ENCODE results near the gene BMPR1A.

Gene BMPR1A

DNA sequence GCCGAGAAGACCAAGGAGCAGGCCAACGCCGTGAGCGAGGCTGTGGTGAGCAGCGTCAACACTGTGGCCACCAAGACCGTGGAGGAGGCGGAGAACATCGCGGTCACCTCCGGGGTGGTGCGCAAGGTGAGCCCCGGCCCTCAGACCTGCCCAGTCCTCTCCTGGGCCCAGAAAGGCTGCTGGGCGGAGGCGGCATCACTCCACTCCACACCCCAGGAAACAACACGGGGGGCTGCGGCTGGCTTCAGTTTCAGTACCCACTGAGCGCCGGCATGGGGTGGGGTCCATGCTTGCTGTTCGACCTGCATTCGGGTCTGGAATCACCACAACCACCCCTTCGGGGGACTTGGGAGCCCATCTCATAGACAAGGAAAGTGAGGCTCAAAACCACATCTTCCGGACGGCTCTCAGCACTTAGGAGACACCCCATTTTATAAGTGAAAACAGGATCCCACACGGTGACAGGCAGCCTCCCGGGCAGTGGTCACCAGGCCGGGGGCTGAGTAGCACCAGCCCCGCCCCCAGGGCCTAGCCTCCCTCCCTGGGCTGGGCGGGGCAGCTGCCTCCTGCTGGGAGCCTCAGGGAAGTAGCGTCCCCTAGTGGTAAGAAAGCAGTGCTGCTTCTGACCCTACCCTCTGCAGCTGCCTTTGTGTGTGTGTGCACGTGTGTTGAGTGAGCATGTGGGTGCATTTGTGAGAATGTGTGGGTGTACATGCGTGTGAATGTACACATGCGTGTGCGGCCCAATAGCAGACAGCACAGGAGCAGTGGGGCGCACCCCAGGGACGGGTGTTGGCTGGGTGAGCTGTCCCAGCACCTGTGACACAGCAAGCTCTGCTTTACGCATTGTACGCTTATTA is 203.8 kb downstream of the BMPR1A start:
- Mint-ChIP-seq H3K27ac (no peak overlapping the region), H3K4me1 (peaks cover 9% of the 10 kb centered on the region), H3K4me3 (no peak overlapping the region), H3K9me3 (no peaks in the 10 kb centered on the region), H3K27me3 (no peaks in the 10 kb centered on the region)
- ATAC-seq (peak; percentile 53), DNase-seq (peak in 1 of 2 donors; percentile 44)

DNA sequence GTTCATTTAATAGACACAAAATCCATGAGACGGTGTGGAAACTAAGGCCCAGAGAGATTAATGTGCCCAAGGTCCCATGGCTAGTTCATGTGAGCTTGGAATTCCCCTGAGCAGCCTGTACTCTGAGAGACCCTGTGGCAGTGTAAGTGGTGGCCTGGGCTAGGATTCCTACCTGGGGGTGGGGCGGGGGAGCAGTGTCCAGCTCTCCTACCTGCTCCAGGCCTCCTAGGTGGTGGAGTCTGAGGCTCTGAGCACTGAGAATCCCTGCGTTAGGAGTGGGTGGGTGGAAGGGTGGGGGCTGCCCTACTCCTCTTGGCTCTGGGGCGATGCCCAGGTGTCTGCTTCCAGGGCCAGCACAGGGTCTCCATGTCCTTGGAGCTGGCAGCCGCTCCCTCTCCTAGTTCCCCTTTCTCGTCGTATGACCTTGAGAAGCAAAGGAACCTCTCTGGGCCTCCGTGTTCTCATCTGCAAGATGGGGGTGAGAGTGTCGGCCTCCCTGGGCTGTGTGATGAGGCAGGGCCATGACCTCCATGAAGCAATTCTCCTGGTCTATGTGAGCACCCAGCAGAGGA is 204.5 kb downstream of the BMPR1A start:
- no peak overlapping the region for H3K27ac Mint-ChIP-seq
- ATAC-seq = no peak
- no peaks in the 10 kb centered on the region for H3K9me3 Mint-ChIP-seq
- no peak for DNase-seq
- H3K4me1 Mint-ChIP-seq = peaks cover 17% of the 10 kb centered on the region
- H3K4me3 Mint-ChIP-seq = no peak overlapping the region
- H3K27me3 Mint-ChIP-seq = no peaks in the 10 kb centered on the region

DNA sequence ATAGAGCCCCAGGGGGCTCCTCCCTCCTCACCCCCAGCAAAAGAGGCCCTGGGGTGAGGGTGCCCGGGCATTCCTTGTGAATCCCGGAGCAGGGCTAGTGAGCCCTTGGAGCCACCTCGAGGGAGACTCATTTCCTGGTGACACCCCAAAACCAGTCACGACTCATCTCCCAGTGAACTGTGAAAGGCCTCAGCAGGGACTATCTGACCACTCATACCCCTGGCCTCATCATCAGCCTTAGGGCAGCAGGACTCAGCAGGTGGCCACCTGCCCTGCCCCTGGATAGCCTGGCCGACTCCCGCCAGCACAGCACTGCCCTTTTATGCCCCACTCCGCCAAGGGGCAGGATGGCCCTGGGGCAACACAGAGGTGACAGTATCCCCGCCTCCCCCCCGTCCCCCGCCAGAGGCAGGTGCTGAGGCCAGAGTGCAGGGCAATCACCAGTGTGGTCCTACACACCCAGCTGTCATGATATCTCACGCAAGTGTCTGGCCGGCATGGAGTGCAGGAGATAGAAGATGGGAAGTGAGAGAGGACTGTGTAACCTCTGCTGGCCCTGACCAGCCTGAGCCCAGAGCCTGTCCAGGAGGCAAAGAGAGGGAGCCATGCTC is 205.2 kb downstream of the BMPR1A start:
- H3K27me3 Mint-ChIP-seq = no peaks in the 10 kb centered on the region
- no peaks in the 10 kb centered on the region for H3K9me3 Mint-ChIP-seq
- no peak for DNase-seq
- no peak for ATAC-seq
- H3K27ac Mint-ChIP-seq = no peak overlapping the region
- H3K4me3 Mint-ChIP-seq = no peak overlapping the region
- H3K4me1 Mint-ChIP-seq = peaks cover 23% of the 10 kb centered on the region

DNA sequence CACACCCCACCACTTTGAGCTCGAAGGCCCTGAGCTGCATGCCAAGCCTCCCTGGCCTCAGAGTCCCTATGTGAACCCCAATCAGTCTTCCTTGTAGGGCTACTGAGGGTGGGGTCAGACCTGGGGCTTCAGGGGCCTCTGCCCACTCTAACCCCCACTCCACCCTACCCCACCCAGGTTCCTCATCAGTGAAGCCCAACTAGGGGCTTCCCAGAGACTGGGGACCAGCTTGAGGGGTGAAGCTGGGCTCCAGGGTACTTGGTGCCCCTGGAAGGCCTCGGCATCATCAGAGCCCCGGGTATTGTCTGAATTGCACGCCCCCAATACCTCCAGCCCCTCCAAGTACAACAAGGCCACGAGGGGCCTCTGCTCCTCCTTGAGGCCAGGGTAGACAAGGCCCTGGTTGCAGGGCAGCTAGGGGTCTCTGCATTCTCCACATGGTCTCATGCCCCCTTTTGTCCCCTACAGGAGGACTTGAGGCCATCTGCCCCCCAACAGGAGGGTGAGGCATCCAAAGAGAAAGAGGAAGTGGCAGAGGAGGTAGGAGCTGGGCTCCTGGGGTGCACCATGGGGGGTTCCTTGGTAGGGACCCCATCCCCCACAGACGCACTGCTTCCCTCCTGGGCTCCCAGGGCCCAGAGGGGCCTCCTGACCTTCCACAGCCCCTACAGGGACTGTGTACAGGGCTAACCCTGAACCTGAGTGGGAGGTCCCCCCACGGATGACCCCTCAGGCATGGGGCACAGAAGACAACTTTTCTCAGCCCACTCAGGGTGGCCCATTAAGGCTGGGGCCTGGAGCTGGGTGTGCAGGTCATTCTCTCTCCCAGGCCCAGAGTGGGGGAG is 205.9 kb downstream of the BMPR1A start:
- Mint-ChIP-seq H3K9me3 (no peaks in the 10 kb centered on the region), H3K4me1 (peaks cover 31% of the 10 kb centered on the region), H3K27ac (no peak overlapping the region), H3K27me3 (no peaks in the 10 kb centered on the region), H3K4me3 (no peak overlapping the region)
- DNase-seq (peak in 1 of 2 donors; percentile 6), ATAC-seq (no peak)

DNA sequence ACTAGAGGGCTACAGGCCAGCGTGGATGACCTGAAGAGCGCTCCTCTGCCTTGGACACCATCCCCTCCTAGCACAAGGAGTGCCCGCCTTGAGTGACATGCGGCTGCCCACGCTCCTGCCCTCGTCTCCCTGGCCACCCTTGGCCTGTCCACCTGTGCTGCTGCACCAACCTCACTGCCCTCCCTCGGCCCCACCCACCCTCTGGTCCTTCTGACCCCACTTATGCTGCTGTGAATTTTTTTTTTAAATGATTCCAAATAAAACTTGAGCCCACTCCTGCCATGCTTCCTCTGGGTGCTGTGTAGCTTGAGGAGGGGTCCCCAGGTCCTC is 206.5 kb downstream of the BMPR1A start:
- Mint-ChIP-seq H3K4me1 (peaks cover 36% of the 10 kb centered on the region), H3K4me3 (no peak overlapping the region), H3K9me3 (no peaks in the 10 kb centered on the region), H3K27ac (no peak overlapping the region), H3K27me3 (no peaks in the 10 kb centered on the region)
- ATAC-seq = no peak
- DNase-seq = no peak

DNA sequence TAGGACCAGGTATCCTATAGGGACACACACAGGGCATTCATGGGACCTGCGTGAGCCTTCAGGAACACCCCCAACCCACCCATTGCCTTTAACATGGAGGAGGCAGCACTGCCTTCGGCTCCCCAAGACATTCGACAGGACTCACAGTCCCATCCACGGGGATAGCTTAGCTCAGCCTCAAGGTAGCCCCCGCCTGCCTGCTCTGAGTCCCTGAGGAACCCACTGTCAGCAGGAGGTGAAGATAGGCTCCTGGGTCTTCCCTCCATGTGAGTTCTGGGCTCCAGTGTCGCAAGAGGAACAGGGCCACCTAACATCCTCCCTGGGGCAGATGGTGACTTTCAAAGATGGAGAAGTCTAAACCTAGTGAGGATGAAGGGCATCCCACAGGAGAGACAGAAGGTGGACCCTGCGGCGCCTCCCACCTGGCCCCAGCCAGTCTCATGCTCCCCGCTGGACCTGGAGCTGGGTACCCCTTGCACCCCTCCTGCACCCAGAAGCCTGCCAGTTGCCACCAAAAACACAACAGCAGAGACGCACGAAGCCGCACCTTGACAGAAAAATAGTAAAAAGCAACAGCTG is 207.0 kb downstream of the BMPR1A start:
- peak in 1 of 2 donors; percentile 6 for DNase-seq
- ATAC-seq = no peak
- H3K9me3 Mint-ChIP-seq = no peaks in the 10 kb centered on the region

DNA sequence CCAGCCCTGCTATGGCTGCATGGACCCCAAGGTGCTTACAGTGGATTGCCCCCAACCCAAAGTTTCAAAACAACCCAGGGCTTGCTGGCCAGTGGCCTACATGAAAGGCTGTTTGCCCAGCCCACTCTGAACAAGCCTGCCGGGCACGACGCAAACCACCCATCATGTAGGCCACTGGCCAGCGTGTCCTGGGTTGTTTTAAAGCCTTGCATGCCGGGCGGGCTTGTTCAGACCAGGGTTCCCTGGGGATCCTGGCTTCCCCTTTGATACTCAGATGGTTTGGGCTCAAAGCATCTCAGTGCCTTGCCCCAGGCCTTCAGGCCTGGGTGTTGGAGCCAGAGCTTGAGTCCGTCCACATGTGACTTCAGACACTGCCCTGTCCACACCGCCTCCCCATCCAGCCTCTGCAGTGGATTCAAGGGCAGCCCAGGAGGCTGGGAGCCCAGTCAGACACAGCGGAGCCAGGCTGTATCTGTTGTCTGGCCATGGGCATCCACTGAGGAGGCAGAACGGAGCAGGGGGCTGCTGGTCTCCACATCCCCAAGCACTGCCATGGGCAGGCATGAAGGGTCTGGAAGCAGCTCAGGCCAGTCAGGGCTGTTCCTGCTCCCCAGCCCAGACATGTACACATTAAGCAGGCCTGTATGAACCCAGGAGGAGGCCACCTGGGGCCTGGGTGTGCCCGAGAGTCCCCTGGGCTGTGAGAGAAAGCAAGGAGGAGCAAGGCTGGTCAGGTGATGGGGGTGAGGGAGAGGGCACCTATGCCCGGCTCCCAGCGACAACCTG is 207.8 kb downstream of the BMPR1A start:
- DNase-seq = peak in 1 of 2 donors; percentile 7
- Mint-ChIP-seq H3K4me1 (peaks cover 48% of the 10 kb centered on the region), H3K4me3 (no peak overlapping the region), H3K27me3 (peaks cover 11% of the 10 kb centered on the region), H3K27ac (peak overlapping the region in 1 of 2 donors; percentile 57), H3K9me3 (no peaks in the 10 kb centered on the region)
- no peak for ATAC-seq

More for the DNA sequence above, 207.0 kb downstream of the BMPR1A start:
- Mint-ChIP-seq H3K4me3 (no peak overlapping the region), H3K27ac (no peak overlapping the region), H3K4me1 (peaks cover 40% of the 10 kb centered on the region), H3K27me3 (peaks cover 3% of the 10 kb centered on the region)

DNA sequence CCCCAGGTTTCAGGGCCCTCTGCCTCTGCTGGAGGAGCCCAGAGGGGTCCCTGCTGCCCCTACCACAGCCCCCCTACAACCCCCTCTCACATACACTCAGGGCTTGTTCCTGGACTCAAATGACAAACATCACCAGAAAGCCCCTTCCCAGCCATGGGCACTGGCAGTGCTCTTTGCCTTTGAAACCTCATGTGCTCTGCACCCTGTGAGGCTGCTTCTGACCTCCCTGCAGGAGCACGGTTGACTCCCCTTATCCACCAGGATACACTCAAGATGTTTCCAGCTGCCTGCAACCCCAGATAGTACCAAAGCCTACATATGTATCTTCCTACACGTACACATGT is 208.4 kb downstream of the BMPR1A start:
- DNase-seq = peak in 1 of 2 donors; percentile 7
- no peaks in the 10 kb centered on the region for H3K9me3 Mint-ChIP-seq
- peaks cover 54% of the 10 kb centered on the region for H3K4me1 Mint-ChIP-seq
- H3K27me3 Mint-ChIP-seq = peaks cover 14% of the 10 kb centered on the region
- H3K27ac Mint-ChIP-seq = no peak overlapping the region
- no peak overlapping the region for H3K4me3 Mint-ChIP-seq
- ATAC-seq = no peak

DNA sequence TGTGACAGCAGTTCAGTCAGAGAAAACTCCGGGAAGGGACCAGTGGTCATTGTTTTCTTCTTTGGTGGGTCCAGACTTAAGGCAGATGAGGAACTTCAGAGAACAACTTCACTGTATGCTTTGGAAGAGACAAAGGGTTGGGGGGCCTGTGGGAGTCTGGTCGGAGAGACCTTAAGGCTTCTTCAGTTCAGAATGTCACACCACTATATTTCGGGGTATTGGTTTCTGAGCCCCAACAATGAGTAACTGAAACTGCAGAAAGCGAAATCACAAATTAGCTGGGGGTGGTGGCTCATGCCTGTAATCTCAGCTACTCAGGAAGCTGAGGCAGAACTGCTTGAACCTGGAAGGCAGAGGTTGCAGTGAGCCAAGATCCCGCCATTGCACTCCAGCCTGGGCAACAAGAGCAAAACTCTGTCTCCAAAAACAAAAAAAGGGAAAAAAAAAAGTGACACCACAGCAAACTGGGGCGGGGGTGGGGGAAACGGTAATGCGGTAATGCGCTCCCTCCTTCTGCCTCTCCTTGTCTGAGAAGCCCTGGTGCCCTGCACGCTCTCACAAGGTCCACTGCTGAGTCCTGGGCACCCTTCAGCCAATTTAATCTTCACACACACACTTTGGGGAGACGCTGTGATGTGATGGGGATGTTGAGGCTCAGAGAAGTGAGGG is 209.7 kb downstream of the BMPR1A start:
- Mint-ChIP-seq H3K4me3 (peak overlapping the region; percentile 67 to 75), H3K4me1 (peaks cover 61% of the 10 kb centered on the region), H3K27ac (peak overlapping the region; percentile 69 to 84), H3K9me3 (no peaks in the 10 kb centered on the region), H3K27me3 (peaks cover 14% of the 10 kb centered on the region)
- ATAC-seq (peak; percentile 38), DNase-seq (peak in 1 of 2 donors; percentile 34)

DNA sequence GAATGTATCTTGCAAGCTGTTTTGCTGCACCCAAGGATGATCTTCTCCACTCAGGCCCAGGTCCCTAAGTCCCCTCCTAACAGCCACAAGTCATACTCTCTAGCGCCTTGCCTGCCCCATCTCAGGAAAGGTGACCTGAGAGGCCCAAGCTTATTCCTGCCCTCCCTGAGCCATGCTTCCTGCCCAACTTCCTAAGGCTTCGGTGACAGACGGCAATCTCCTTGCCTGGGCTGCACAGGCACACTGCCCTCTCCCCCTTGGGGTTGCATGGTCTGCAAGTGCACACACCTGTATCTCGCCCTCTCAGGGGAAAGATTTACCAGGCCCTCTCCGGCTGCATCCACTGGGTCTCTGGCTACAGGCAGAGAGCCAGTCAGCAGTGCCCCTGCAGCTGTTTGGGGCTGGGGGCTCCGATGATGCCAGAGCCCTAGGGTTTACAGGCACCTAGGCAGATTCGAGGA is 211.1 kb downstream of the BMPR1A start:
- no peak overlapping the region for H3K4me3 Mint-ChIP-seq
- no peak overlapping the region for H3K27ac Mint-ChIP-seq
- ATAC-seq (no peak), DNase-seq (no peak)
- peaks cover 14% of the 10 kb centered on the region for H3K27me3 Mint-ChIP-seq
- no peaks in the 10 kb centered on the region for H3K9me3 Mint-ChIP-seq
- H3K4me1 Mint-ChIP-seq = peaks cover 69% of the 10 kb centered on the region

DNA sequence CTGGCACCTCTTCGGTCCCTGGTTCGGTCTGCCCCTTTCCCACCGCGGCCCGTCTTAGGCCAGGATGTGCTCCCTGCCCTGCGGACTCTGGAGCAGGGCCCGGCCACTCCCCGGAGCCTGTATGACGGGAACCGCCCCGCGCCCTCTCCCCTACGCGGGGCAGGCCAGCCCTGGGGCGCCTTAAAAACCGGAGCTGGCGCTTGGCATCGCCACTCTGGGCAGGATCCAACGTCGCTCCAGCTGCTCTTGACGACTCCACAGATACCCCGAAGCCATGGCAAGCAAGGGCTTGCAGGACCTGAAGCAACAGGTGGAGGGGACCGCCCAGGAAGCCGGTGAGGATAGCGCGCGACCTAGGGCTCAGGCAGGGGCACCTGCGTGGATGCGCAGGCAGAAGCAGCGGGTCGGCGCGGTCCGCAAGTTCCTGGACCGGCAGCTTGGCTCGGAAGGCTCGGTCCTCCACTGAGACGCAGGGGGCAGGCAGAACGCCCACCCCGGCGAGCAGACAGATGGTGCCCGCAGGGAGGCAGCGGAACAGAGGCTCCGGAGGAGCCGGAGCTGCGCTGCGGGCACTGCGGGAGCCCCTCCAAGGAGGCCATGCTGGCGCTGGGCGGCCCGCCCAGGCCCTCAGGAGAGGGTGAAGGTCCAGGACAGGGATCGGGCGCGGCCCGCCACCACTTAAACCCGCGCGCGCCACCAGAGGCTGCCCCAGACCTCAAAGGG is 212.0 kb downstream of the BMPR1A start, which contains the start of gene ADIRF:
TSS of gene ADIRF (plus strand) at position 212 of the 723 bp plus-strand sequence. CDS start at position 275, 63 bp downstream.
- peak within 1 kb of the TSS in 1 of 2 donors; percentile 62 for H3K4me3 Mint-ChIP-seq
- H3K27ac Mint-ChIP-seq = no peak within 1 kb of the TSS
- H3K9me3 Mint-ChIP-seq = no peaks in the 10 kb centered on the region
- H3K4me1 Mint-ChIP-seq = peaks cover 74% of the 10 kb centered on the region
- peaks cover 20% of the 10 kb centered on the region for H3K27me3 Mint-ChIP-seq
- DNase-seq (no peak), ATAC-seq (no peak)

DNA sequence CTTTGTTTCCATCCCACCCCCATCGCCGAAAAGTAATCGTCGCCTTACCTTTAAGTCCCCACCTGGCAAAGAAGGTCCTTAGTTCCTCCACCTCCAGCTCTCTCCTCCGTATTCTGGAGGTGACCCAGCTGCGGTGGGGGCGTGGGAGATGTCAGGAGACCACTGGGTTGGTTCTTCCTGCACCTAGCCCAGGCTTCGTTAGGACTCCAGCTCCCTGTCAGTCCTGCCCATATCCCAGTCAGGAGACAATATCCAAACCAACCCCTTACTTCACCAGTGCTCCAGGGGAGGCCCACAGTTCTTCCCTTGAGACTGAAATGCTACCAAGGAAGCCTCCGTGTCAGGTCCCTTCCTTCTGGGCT is 212.6 kb downstream of the BMPR1A start:
- ATAC-seq = no peak
- H3K9me3 Mint-ChIP-seq = no peaks in the 10 kb centered on the region
- no peak overlapping the region for H3K27ac Mint-ChIP-seq
- peak overlapping the region in 1 of 2 donors; percentile 62 for H3K4me3 Mint-ChIP-seq
- H3K4me1 Mint-ChIP-seq = peaks cover 74% of the 10 kb centered on the region
- DNase-seq = no peak
- peaks cover 20% of the 10 kb centered on the region for H3K27me3 Mint-ChIP-seq

DNA sequence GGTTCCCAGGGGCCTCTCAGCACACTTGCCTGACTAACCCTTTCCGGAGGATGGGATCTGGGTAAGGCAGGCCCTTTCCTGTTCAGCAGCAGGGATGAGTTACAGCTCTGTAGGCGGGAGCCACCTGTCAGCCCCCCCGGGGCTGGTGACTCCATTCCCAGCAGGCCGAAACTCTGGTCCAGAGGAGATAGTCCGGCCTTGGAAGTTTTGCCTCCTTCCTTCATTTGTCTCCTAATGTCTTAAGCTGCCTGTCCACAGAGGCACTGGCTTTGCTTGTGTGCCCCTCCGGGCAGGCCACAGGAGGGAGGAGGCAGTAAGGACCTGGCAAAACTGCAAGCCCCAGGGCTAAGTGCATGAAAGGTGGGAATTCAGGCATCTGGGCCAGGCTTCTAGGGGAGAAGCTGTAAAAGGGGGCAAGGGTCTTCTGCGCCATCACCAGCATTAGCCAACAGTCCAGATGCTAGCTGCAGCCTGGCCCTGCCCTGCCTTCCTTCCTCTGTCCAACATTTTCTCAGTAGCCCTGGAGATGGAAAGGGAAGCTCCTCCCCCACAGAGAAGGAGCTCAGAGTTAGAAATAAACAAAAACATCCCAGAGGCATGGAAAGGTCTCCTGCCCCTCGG is 213.1 kb downstream of the BMPR1A start:
- H3K27me3 Mint-ChIP-seq = peaks cover 20% of the 10 kb centered on the region
- peak overlapping the region in 1 of 2 donors; percentile 62 for H3K4me3 Mint-ChIP-seq
- DNase-seq = no peak
- H3K9me3 Mint-ChIP-seq = no peaks in the 10 kb centered on the region
- no peak for ATAC-seq
- H3K4me1 Mint-ChIP-seq = peaks cover 74% of the 10 kb centered on the region
- H3K27ac Mint-ChIP-seq = no peak overlapping the region
